Measurements from ENCODE around the gene CENPS.
"Not testable (repeated sequence)": the region's sequence is repeated elsewhere in the genome, so short reads cannot be mapped to it uniquely, and the experiment has no call there.

The CENPS gene

DNA sequence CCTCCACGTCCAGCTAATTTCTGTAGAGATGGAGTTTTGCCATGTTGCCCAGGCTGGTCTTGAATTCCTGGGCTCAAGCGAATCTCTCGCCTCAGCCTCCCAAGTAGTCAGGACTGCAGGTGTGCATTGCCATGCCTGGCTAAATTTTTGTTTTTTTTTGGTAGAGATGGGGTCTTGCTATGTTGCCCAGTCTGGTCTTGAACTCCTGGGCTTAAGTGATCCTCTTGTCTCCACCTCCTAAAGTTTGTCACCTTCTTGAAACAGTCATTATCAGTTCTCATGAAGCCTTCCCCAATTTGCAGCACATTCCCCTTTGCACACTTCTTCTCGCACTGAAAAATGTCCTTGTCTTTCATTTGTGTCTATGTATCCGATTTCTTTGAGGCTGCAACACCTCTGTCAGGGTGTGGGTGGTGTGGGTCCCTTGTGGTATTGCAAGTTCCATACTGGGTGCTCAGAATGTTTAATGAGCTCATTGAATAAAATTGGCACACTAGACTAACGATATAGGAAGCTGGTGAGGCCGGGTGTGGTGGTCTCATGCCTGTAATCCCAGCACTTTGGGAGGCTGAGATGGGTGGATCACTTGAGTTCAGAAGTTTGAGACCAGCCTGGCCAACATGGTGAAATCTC, 16.7 kb downstream of the CENPS start:
- DNase-seq: peak in 1 of 10 donors; percentile 17
- intact Hi-C loops (cut with DNase I): no loop called here

GRCh38 chr1:10449751-10450150, 19.5 kb downstream of the CENPS start, which contains the start of gene CORT:
Gene CORT, plus strand, starts transcription at chr1:10450031. Its CDS starts 193 bp downstream, at chr1:10450224.
- intact Hi-C loops (cut with DNase I): no loop called here
- DNase-seq: peak in 3 of 10 donors; percentile 25 to 77 (median 43)

DNA sequence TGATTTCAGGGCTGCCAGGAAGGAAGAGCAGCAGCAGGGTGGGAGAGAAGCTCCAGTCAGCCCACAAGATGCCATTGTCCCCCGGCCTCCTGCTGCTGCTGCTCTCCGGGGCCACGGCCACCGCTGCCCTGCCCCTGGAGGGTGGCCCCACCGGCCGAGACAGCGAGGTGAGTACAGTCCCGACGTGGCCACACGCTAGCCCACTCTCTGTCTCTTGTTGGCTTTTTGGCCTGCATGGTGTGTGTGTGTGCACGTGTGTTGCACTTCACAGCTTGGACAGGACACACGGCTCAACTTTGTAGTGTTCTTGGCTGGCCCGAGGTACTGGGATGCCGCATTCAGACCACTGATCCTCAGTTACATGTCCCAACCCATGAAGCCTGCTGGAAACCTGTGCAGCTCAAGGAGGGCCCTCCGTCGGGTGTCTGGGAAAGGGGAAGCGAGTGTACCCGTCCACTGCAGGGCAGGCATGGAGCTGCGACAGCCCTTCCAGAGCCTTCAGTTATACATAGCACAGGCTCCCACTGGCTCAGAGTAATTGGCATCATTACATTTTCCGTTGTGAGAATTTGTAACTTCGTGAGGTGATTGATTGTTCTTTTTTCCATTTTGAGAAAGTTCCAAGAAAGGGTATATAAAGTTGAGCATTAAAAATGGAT, 20.1 kb downstream of the CENPS start:
- DNase-seq: peak in 1 of 10 donors; percentile 71
- intact Hi-C loops (cut with DNase I): no loop called here

GRCh38 chr1:10450836-10451235, 20.6 kb downstream of the CENPS start:
- intact Hi-C loops (cut with DNase I): no loop called here
- no peak for DNase-seq

GRCh38 chr1:10451287-10451686, 21.1 kb downstream of the CENPS start:
- intact Hi-C loops (cut with DNase I): no loop called here
- no peak for DNase-seq

- no peak for DNase-seq
- intact Hi-C loops (cut with DNase I): no loop called here
Measured at GRCh38 chr1:10456048-10456447, 25.8 kb downstream of the CENPS start.

DNA sequence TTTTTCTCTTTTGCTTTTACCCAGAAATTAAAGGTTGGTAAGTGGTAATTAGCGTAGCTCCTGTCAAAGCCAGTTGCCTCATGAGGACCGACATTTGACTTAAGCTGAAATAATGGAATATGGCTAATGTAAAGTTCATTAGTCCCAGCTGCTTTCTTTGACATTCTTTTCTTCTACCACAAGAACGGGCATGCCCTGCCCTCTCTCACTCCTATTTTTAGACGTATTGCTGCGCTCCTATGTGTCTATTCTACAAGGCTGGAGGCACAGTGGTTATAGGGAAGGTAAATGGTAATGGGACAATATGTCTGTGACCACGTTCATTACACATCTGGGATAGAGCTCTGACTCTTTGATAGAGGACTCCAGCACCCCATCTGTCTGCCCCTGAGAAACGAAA, 26.4 kb downstream of the CENPS start:
- intact Hi-C loops (cut with DNase I): no loop called here

DNA sequence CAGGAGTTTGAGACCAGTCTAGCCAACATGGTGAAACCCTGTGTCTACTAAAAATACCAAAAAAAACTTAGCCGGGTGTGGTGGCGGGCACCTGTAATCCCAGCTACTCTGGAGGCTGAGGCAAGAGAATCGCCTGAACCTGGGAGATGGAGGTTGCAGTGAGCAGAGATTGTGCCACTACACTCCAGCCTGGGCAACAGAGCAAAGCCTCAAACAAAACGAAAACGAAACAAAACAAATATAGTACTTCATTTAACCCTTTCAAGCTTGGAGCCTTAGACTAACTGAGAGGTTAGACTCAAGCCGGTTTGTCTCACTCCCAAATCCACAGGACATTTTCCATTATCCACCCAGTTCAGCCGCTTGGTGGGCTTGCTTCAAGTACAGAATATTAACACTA, 27.2 kb downstream of the CENPS start:
- intact Hi-C loops (cut with DNase I); DNase-seq: not testable (repeated sequence)

More for the DNA sequence above, 26.4 kb downstream of the CENPS start:
- no peak for DNase-seq

GRCh38 chr1:10457875-10458274, 27.6 kb downstream of the CENPS start:
- intact Hi-C loops (cut with DNase I): no loop called here

DNA sequence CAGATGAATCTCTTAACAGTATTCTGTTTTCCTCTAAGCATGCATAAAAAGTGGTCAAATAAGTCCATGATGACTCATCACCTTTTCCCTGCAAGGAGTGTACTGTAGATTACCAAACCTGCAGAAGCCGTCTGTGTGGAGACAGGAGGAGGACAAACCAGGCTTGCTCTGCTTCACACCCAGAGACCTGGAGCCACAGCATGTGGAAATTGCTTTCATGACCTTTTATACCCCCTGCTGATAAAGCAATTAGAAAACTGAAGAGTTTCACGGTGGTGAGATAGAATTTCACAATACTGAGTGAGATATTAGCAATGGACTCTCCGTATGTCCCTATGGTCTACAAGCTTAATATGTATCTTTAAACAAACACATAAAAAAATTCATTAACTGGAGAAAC, 29.0 kb downstream of the CENPS start:
- intact Hi-C loops (cut with DNase I): no loop called here
- no peak for DNase-seq

More at GRCh38 chr1:10457875-10458274, 27.6 kb downstream of the CENPS start:
- DNase-seq: no peak

DNA sequence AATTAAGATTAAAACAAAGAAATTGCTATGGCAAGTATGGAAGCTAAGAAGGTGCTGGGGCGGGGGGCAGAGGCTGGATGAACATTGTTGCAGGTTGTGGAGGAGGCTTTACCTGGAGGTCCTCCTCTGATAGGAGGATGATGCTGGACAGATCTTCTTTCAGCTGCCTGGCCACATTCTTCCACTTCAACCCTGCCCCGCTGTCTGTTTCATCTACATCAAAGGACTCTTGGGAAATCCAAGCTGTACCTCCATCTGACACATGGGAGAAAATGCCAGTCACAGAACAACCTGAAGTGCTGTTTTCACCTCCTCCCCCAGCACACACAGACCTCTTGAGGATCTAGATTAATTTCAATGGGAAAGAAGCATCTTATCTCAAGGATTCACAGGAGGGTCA, 36.8 kb downstream of the CENPS start:
- peak in 1 of 10 donors; percentile 27 for DNase-seq
- intact Hi-C loops (cut with DNase I): no loop called here

- intact Hi-C loops (cut with DNase I): no loop called here
Measured at GRCh38 chr1:10470043-10470442, 39.8 kb downstream of the CENPS start.

DNA sequence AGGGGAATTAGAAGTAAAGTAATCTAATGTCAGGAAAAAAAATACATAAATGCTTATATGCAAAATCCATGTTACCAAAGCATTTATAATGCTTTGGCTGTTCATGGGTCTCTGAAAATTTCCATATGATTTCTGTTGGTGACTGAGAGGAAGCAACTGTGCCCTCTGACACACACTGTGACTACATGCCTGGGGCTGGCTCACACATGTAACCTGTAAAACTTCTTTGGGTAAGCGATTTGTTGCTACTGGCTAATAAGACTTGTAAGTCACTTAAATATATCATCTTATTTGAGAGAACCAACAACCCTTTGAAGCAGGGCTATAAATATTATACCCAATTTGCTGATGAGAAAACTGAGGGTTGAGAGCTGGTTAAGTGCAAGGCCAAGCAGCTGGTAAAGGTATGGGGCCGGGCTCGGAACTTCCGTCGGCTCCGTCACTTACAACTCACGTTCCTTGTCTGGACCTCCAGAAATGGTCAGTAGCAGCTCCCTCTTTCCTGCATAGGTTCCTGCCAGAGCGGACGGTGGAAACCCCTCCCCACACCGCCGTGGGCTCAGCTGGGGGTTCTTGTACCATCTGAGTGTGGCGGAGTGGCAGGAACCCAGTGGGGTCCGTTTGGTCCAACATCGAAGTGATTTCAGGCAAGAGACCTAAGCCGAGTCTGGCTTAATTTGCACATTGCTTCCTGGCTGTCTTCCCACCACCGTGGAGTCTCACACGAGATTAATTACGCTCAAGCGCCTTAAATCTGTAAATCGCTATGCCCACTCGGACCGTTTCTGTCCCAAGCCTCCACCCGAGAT, 41.4 kb downstream of the CENPS start:
- peak in 2 of 10 donors; percentile 17 to 74 for DNase-seq
- intact Hi-C loops (cut with DNase I): loop anchor here (1.0 to 2.0 kb wide), 2 partner anchors 23 to 41 kb away; partner anchors contain the start of gene CENPS

More at GRCh38 chr1:10470043-10470442, 39.8 kb downstream of the CENPS start:
- no peak for DNase-seq

DNA sequence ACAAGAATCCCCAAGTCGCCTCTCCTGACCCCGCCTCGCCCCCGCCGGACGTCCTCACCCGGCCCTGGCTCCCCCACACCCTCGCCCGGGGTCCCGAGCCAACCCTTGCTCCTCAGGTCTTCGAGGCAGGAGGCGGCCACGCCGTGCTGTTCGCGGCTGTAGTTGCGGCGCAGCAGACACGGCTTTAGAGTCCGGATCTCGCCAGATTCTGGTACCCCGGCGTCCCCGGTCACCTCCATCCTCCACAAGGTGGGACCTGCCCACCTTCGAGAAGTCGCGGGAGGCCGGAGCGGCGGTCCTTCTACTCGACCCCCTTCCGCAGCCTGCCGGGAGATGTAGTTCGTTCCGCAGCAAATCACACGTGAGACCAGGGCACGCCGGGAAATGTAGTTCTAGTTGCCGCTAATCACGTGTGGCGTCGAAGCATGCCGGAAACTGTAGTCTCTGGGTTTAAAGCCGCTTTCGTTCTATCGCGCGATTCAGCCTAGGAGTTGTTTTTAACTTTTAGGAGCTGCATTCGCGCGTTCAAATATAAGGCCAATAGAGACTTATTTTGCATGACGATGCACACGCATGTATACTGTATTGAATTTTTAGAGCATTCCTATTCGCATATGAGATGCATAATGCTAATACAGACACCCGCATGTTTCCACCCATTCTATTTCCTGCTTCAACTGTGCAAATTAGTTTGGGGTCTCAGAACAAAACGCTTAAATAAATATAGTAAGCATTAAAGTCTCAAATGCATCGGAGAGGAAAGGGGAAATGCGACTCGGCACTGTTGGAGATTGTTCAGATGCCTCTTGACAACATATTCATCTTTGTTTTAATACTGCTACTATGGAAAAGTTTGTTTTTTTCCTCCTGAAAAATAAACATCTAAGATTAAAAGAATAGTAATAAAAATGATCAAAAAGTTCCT, 42.2 kb downstream of the CENPS start, which contains the start of gene DFFA:
Gene DFFA, minus strand, starts transcription at position 310 of the 925 bp plus-strand sequence. Its CDS starts 71 bp downstream, at position 239.
- peak; percentile 92 to 99 (median 96) for DNase-seq
- intact Hi-C loops (cut with DNase I): loop anchor here (1.0 to 2.0 kb wide), 2 partner anchors 22 to 42 kb away; partner anchors contain the start of gene CENPS

DNA sequence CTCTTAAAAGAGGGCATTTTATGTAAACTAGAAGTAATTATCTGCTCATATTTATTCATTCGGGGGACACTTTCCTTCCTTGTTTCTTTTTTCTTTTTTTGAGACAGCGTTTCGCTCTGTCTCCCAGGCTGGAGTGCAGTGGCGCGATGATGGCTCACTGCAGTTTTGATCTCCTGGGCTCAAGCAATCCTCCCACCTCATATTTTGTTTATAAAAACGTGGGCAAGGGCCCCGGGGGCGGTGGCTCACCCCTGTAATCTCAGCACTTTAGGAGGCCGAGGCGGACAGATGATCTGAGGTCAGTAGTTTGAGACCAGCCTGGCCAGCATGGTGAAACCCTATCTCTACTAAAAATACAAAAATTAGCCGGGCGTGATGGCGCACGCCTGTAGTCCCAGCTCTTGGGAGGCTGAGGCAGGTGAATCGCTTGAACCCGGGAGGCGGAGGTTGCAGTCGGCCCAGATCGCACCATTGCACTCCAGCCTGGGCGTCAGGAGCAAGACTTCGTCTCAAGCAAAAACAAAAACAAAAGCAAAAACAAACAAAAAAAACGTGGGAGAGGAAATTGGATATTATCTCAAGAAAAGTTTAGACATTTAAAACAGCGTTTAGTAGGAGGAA, 43.0 kb downstream of the CENPS start:
- peak in 1 of 10 donors; percentile 60 for DNase-seq
- intact Hi-C loops (cut with DNase I): loop anchor here (2.0 kb wide), 1 partner anchor 42 kb away; the partner anchor contains the start of gene CENPS

DNA sequence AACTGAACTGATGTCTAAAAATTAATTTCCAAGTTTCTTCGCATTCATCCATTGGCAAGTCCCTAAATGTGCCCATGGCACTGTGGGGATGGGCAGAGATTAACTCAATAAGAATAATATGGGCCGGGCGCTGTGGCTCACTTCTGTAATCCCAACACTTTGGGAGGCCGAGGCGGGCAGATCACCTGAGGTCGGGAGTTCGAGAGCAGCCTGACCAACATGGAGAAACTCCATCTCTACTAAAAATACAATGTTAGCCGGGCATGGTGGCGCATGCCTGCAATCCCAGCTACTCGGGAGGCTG, 44.0 kb downstream of the CENPS start:
- DNase-seq; intact Hi-C loops (cut with DNase I): not testable (repeated sequence)

- DNase-seq: peak; percentile 74 to 98 (median 86)
- intact Hi-C loops (cut with DNase I): no loop called here
Measured at GRCh38 chr1:10474613-10475507, 44.6 kb downstream of the CENPS start, which contains the start of gene PEX14. Gene PEX14, plus strand, starts transcription at chr1:10474950. Its CDS starts 17 bp downstream, at chr1:10474967.

- DNase-seq: peak in 2 of 10 donors; percentile 16 to 17
- intact Hi-C loops (cut with DNase I): no loop called here
Measured at GRCh38 chr1:10475510-10475909, 45.3 kb downstream of the CENPS start.
